HEK293T (cell line): ENCODE data around the gene GDPGP1.

Experiments
- ARNT ChIP-seq: fragments of 450-650 bp; IDR thresholded peaks from 2 replicates; pipeline ENCODE4 v1.6.1; 2017; ENCODE audit warnings: mild to moderate bottlenecking
- BHLHE40 ChIP-seq: fragments of 450-650 bp; IDR thresholded peaks from 2 replicates; pipeline ENCODE4 v1.6.1; 2016; ENCODE audit warnings: mild to moderate bottlenecking, moderate library complexity, borderline replicate concordance
- FOXA1 ChIP-seq: fragments of 450-650 bp; IDR thresholded peaks from 2 replicates; pipeline ENCODE4 v1.6.1; 2016; ENCODE audit warnings: mild to moderate bottlenecking
- FOXK2 ChIP-seq: fragments of 450-650 bp; IDR thresholded peaks from 2 replicates; pipeline ENCODE4 v1.6.1; 2016; ENCODE audit warnings: mild to moderate bottlenecking
- L3MBTL2 ChIP-seq: fragments of 450-650 bp; conservative IDR thresholded peaks from 2 replicates; pipeline ENCODE4 v1.6.1; 2016; ENCODE audit warnings: mild to moderate bottlenecking
- NFRKB ChIP-seq: fragments of 450-650 bp; IDR thresholded peaks from 2 replicates; pipeline ENCODE4 v1.6.1; 2016; ENCODE audit warnings: mild to moderate bottlenecking, moderate library complexity
- SP1 ChIP-seq: fragments of 450-650 bp; IDR thresholded peaks from 2 replicates; pipeline ENCODE4 v1.6.1; 2017
- TARDBP ChIP-seq: fragments of 450-650 bp; IDR thresholded peaks from 2 replicates; pipeline ENCODE4 v1.6.1; 2016

GRCh38 chr15:90223441-90224165 lies 10.4 kb upstream of the GDPGP1 start:
- TF ChIP-seq SP1 (no peak), FOXK2 (no peak), ARNT (no peak), BHLHE40 (no peak), TARDBP (no peak), FOXA1 (no peak), L3MBTL2 (no peak), NFRKB (no peak)
